DND-41 (cell line): Measurements from ENCODE around the gene TOM1.

Experiments
- ATAC-seq: fragments of 200-7000 bp; cut with Tn5 transposase; 3 replicates; pipeline ENCODE4 v1.9.1; 2021; ENCODE audit warnings: low read depth; ENCODE audit not compliant: insufficient read depth
- DNase-seq: peaks from one replicate; pipeline ENCODE4 v3.0.0-alpha.2; 2020
- H2AFZ ChIP-seq: 2 replicates; pipeline ENCODE4 v1.6.0; 2012; ENCODE audit warnings: low read depth, low read length
- H3K27ac ChIP-seq: 2 replicates; pipeline ENCODE4 v1.5.1; 2012; ENCODE audit warnings: low read length, inconsistent platforms
- H3K27me3 ChIP-seq: fragments of 200-600 bp; sonication (generic); 2 replicates; pipeline ENCODE4 v1.6.0; 2012; ENCODE audit warnings: low read length, mild to moderate bottlenecking, inconsistent platforms; ENCODE audit not compliant: insufficient read depth, poor library complexity
- H3K36me3 ChIP-seq: 2 replicates; pipeline ENCODE4 v1.5.1; 2012; ENCODE audit warnings: low read length, inconsistent platforms; ENCODE audit not compliant: insufficient read depth
- H3K4me1 ChIP-seq: 2 replicates; pipeline ENCODE4 v1.5.1; 2012; ENCODE audit warnings: mild to moderate bottlenecking, low read length; ENCODE audit not compliant: insufficient read depth
- H3K4me2 ChIP-seq: 2 replicates; pipeline ENCODE4 v1.6.0; 2012; ENCODE audit warnings: mild to moderate bottlenecking, moderate library complexity, low read length, inconsistent platforms; ENCODE audit not compliant: insufficient read depth
- H3K4me3 ChIP-seq, 2 experiments: fragments of 200-600 bp in 1 of 2; shearing (Covaris generic) in 1 of 2; 2 replicates each; pipeline ENCODE4 v1.5.1; 2012 to 2016; ENCODE audit warnings: inconsistent platforms in 2 of 2, low read length in 2 of 2, mild to moderate bottlenecking in 2 of 2, low read depth in 1 of 2, moderate library complexity in 1 of 2
- H3K79me2 ChIP-seq: 2 replicates; pipeline ENCODE4 v1.6.0; 2012; ENCODE audit warnings: low read length, inconsistent platforms; ENCODE audit not compliant: insufficient read depth
- H3K9ac ChIP-seq: 2 replicates; pipeline ENCODE4 v1.6.0; 2012; ENCODE audit warnings: low read depth, mild to moderate bottlenecking, inconsistent platforms, low read length, moderate library complexity
- H3K9me3 ChIP-seq: 2 replicates; pipeline ENCODE4 v1.5.1; 2012; ENCODE audit warnings: low read length, moderate library complexity, mild to moderate bottlenecking, inconsistent platforms; ENCODE audit not compliant: insufficient read depth, severe bottlenecking
- H4K20me1 ChIP-seq: 2 replicates; pipeline ENCODE4 v1.6.0; 2012; ENCODE audit warnings: low read length; ENCODE audit not compliant: insufficient read depth
- CTCF ChIP-seq: IDR thresholded peaks from 2 replicates; pipeline ENCODE4 v1.5.1; 2012; ENCODE audit warnings: borderline replicate concordance, low read length, moderate library complexity, mild to moderate bottlenecking; ENCODE audit not compliant: poor library complexity, severe bottlenecking; ENCODE audit errors: extremely low read depth
- EZH2 ChIP-seq: IDR thresholded peaks from 3 replicates; pipeline ENCODE4 v1.6.1; 2012; ENCODE audit warnings: borderline replicate concordance, low read depth, mild to moderate bottlenecking, moderate library complexity, low read length, inconsistent platforms; ENCODE audit not compliant: severe bottlenecking

TOM1 gene

GRCh38 chr22:35379146-35379993 is 79.7 kb downstream of the TOM1 start:
- no peaks in the 10 kb centered on the region for H4K20me1 ChIP-seq
- TF ChIP-seq CTCF, result no peak
- no peak for TF ChIP-seq EZH2
- no peak overlapping the region for H3K4me2 ChIP-seq
- no peaks in the 10 kb centered on the region for H3K36me3 ChIP-seq
- H3K9ac ChIP-seq, result no peak overlapping the region
- peaks cover 4% of the 10 kb centered on the region for H3K27me3 ChIP-seq
- no peak overlapping the region for H2AFZ ChIP-seq
- ATAC-seq (no peak), DNase-seq (no peak)
- no peak overlapping the region for H3K4me3 ChIP-seq
- H3K4me1 ChIP-seq, result peaks cover 10% of the 10 kb centered on the region
- no peak overlapping the region for H3K27ac ChIP-seq
- no peaks in the 10 kb centered on the region for H3K9me3 ChIP-seq
- no peaks in the 10 kb centered on the region for H3K79me2 ChIP-seq

- no peak overlapping the region for H3K27ac ChIP-seq
- H3K9ac ChIP-seq, result no peak overlapping the region
- no peaks in the 10 kb centered on the region for H4K20me1 ChIP-seq
- DNase-seq (no peak), ATAC-seq (no peak)
- peaks cover 10% of the 10 kb centered on the region for H3K4me1 ChIP-seq
- H3K9me3 ChIP-seq, result no peaks in the 10 kb centered on the region
- no peaks in the 10 kb centered on the region for H3K79me2 ChIP-seq
- TF ChIP-seq EZH2 (no peak), CTCF (no peak)
- no peak overlapping the region for H3K4me3 ChIP-seq
- no peaks in the 10 kb centered on the region for H3K36me3 ChIP-seq
- H2AFZ ChIP-seq, result no peak overlapping the region
- no peak overlapping the region for H3K4me2 ChIP-seq
- peaks cover 4% of the 10 kb centered on the region for H3K27me3 ChIP-seq
Observed at GRCh38 chr22:35380013-35380412, 80.3 kb downstream of the TOM1 start.

GRCh38 chr22:35380537-35381423 is 81.1 kb downstream of the TOM1 start, which contains the start of gene HMOX1:
Gene HMOX1, plus strand, starts transcription at chr22:35381096. Its CDS starts 78 bp downstream, at chr22:35381174.
- H2AFZ ChIP-seq, result no peak within 1 kb of the TSS
- H3K9ac ChIP-seq, result no peak within 1 kb of the TSS
- DNase-seq (no peak), ATAC-seq (no peak)
- no peaks in the 10 kb centered on the region for H3K9me3 ChIP-seq
- no peak within 1 kb of the TSS for H3K4me2 ChIP-seq
- TF ChIP-seq CTCF (no peak), EZH2 (no peak)
- H3K27ac ChIP-seq, result no peak within 1 kb of the TSS
- no peaks in the 10 kb centered on the region for H3K79me2 ChIP-seq
- H3K4me3 ChIP-seq, result no peak within 1 kb of the TSS
- H4K20me1 ChIP-seq, result no peaks in the 10 kb centered on the region
- H3K36me3 ChIP-seq, result no peaks in the 10 kb centered on the region
- H3K27me3 ChIP-seq, result peaks cover 4% of the 10 kb centered on the region
- H3K4me1 ChIP-seq, result peaks cover 10% of the 10 kb centered on the region
